ENCODE results near the gene COG7. TPM values are rescaled to one million over a fixed set of nuclear protein-coding genes. Genes with fewer than 3 reads are reported as not detected.

Gene COG7
- total RNA-seq, 2 donors from 2014 or later = 31.4 to 40.0 TPM

DNA sequence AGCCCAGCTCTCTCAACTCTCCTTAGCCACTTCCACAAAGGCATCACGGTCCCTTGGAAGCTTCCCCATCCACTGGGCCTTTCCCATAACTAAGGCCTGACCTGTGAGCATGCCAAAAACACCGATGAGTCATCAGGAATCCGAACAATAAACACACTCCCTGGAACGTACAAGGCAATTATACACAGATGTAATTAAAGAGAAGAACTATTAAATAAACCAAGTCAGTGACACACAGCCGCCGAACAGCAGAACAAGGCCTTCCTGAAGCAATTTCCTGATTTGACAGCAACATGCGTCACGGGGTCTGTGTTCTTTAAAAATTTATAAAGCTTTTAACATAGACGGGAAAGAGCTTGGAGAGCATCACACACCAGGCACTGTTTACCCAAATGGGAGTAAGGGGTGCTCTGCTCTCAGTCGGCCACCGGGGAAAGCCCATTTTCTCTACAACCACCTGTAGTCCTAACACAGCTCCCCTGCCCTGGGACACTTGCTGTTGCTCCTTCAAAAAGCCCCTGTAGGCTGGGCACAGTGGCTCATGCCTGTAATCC lies 29.4 kb downstream of the COG7 start:
- H3K27ac ChIP-seq = peak overlapping the region; percentile 89
- H3K36me3 ChIP-seq = no peaks in the 10 kb centered on the region
- peak overlapping the region in 1 of 2 donors; percentile 65 for H3K9ac ChIP-seq (ENCODE audit: low read depth in 2 of 2, low read length in 2 of 2)
- H3K4me3 ChIP-seq = no peak overlapping the region
- no peaks in the 10 kb centered on the region for H3K9me3 ChIP-seq
- H3K27me3 ChIP-seq = no peaks in the 10 kb centered on the region
- intact Hi-C loops (cut with DNase I) = loop anchor here (10.0 kb wide), 1 partner anchor 109 kb away; no protein-coding TSS in a partner anchor
- H3K4me1 ChIP-seq = peaks cover 11% of the 10 kb centered on the region
- TF ChIP-seq, protein P1, sequence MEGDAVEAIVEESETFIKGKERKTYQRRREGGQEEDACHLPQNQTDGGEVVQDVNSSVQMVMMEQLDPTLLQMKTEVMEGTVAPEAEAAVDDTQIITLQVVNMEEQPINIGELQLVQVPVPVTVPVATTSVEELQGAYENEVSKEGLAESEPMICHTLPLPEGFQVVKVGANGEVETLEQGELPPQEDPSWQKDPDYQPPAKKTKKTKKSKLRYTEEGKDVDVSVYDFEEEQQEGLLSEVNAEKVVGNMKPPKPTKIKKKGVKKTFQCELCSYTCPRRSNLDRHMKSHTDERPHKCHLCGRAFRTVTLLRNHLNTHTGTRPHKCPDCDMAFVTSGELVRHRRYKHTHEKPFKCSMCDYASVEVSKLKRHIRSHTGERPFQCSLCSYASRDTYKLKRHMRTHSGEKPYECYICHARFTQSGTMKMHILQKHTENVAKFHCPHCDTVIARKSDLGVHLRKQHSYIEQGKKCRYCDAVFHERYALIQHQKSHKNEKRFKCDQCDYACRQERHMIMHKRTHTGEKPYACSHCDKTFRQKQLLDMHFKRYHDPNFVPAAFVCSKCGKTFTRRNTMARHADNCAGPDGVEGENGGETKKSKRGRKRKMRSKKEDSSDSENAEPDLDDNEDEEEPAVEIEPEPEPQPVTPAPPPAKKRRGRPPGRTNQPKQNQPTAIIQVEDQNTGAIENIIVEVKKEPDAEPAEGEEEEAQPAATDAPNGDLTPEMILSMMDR (IDR thresholded peaks at IDR 0.05) = no peak
- DNase-seq = peak; percentile 90

DNA sequence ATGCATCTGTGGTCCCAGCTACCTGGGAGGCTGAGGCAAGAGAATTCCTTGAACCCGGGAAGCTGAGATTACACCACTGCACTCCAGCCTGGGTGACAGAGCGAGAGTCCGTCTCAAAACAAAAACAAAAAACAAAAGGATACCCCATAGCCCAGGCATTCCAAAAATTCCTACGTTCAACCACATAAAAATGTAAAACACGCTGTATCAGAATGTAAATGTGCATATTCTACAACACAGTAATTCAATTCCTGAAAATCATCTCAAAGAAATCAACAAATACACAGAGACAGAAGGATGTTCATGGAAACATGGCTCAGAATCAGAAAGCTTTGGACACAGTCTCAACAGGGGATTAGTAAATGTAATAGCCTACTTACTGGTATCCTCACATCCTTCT lies 33.0 kb downstream of the COG7 start:
- intact Hi-C loops (cut with DNase I) = loop anchor here (10.0 kb wide), 1 partner anchor 105 kb away; no protein-coding TSS in a partner anchor

DNA sequence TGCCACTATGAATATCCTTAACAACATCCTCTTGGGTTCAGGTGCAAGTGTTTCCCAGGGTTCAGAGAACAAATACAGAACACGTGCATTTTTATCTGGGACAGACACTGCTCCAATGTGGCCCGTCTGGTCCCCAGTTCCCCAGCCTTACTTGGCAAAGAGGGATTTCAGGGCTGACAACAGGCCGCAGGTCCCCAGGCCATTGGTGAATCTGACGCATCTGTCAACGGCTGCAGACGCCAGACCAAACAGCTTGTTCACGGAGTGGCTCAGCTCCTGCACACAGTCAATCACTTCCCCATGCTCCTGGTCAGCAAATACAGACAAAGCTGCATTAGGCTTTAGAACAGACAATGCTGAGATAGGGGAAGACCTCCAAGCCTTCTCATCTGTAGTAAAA lies 36.2 kb downstream of the COG7 start:
- Histone ChIP-seq H3K36me3 (peaks cover 8% of the 10 kb centered on the region), H3K4me3 (no peak overlapping the region), H3K27me3 (no peaks in the 10 kb centered on the region), H3K4me1 (no peaks in the 10 kb centered on the region), H3K9me3 (no peaks in the 10 kb centered on the region), H3K9ac (ENCODE audit: low read depth in 2 of 2, low read length in 2 of 2) (no peak overlapping the region), H3K27ac (no peak overlapping the region)
- TF ChIP-seq, protein P1 (IDR thresholded peaks at IDR 0.05) = no peak
- intact Hi-C loops (cut with DNase I) = loop anchor here (10.0 kb wide), 1 partner anchor 72 kb away; no protein-coding TSS in a partner anchor
- no peak for DNase-seq

More for the DNA sequence above, 33.0 kb downstream of the COG7 start:
- TF ChIP-seq, protein P1 (IDR thresholded peaks at IDR 0.05) = no peak
- Histone ChIP-seq H3K27ac (no peak overlapping the region), H3K27me3 (no peaks in the 10 kb centered on the region), H3K4me3 (no peak overlapping the region), H3K9me3 (no peaks in the 10 kb centered on the region), H3K4me1 (peaks cover 11% of the 10 kb centered on the region), H3K9ac (ENCODE audit: low read depth in 2 of 2, low read length in 2 of 2) (no peak overlapping the region), H3K36me3 (no peaks in the 10 kb centered on the region)
- DNase-seq = no peak

DNA sequence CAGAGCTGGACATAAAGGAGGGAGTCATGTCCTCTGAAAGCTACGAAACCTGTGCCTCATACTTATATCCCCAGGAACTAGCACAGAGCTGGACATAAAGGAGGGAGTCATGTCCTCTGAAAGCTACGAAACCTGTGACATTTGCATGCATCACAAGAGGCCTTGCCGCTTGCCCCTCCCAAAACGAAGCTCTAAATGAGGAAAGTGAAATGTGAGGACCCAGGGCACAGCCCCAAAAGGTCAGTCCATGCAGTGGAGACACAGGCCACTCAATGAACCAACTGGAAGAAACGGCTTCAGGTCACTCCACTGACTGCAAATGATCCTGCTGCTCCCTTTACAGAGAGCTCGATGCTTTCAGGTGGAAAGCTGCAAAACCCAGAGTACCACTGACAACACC lies 38.3 kb downstream of the COG7 start:
- H3K4me3 ChIP-seq = no peak overlapping the region
- no peak overlapping the region for H3K9ac ChIP-seq (ENCODE audit: low read depth in 2 of 2, low read length in 2 of 2)
- DNase-seq = no peak
- H3K36me3 ChIP-seq = peaks cover 8% of the 10 kb centered on the region
- H3K27ac ChIP-seq = no peak overlapping the region
- no peaks in the 10 kb centered on the region for H3K4me1 ChIP-seq
- TF ChIP-seq, protein P1 (IDR thresholded peaks at IDR 0.05) = no peak
- no peaks in the 10 kb centered on the region for H3K27me3 ChIP-seq
- intact Hi-C loops (cut with DNase I) = loop anchor here (10.0 kb wide), 1 partner anchor 70 kb away; no protein-coding TSS in a partner anchor
- H3K9me3 ChIP-seq = no peaks in the 10 kb centered on the region

DNA sequence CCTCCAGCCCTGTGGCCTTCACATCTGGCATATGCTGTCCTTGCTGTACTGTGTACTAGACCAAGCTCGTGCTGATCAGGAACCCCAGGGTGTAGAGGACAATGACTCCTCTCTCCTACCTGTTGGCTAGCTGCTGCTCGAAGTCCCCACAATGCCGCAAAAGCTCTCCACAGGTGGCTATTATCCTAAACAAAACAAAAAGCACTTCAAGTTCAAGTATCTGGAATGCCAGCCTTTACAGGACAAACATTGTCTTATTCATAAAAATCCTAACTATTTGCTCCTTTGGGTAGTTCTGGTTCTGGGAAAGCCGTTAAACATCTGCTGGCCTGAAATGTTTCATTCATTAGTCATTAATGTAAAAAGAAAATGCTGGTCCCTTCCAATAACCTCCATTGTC lies 42.8 kb downstream of the COG7 start:
- no peak for DNase-seq
- H3K4me1 ChIP-seq = no peaks in the 10 kb centered on the region
- H3K27ac ChIP-seq = no peak overlapping the region
- no peak overlapping the region for H3K4me3 ChIP-seq
- intact Hi-C loops (cut with DNase I) = loop anchor here (10.0 kb wide), 1 partner anchor 65 kb away; no protein-coding TSS in a partner anchor
- TF ChIP-seq, protein P1 (IDR thresholded peaks at IDR 0.05) = no peak
- no peak overlapping the region for H3K9ac ChIP-seq (ENCODE audit: low read depth in 2 of 2, low read length in 2 of 2)
- no peaks in the 10 kb centered on the region for H3K27me3 ChIP-seq
- no peaks in the 10 kb centered on the region for H3K9me3 ChIP-seq
- H3K36me3 ChIP-seq = peaks cover 8% of the 10 kb centered on the region
